Duodenal mucosa (tissue), 2 donors: ENCODE measurements around the gene DNAH2.

Experiments
- H3K27ac ChIP-seq: one replicate; pipeline ENCODE4 v1.7.0; 2013; ENCODE audit warnings: low read depth, low read length
- H3K27me3 ChIP-seq, 2 donors: one replicate each; pipeline ENCODE4 v1.7.0; 2013; ENCODE audit warnings: low read length in 2 of 2, control low read depth in 1 of 2; ENCODE audit not compliant: insufficient read depth in 2 of 2, control insufficient read depth in 1 of 2
- H3K36me3 ChIP-seq, 2 donors: one replicate each; pipeline ENCODE4 v1.7.0; 2013; ENCODE audit warnings: low read length in 2 of 2, control low read depth in 1 of 2; ENCODE audit not compliant: insufficient read depth in 2 of 2, control insufficient read depth in 1 of 2
- H3K4me1 ChIP-seq, 2 donors: one replicate each; pipeline ENCODE4 v1.7.0; 2013; ENCODE audit warnings: low read length in 2 of 2, control low read depth in 1 of 2; ENCODE audit not compliant: insufficient read depth in 2 of 2, control insufficient read depth in 1 of 2
- H3K4me3 ChIP-seq, 2 donors: one replicate each; pipeline ENCODE4 v1.7.0; 2013; ENCODE audit warnings: low read length in 2 of 2, low read depth in 1 of 2
- H3K9ac ChIP-seq, 2 donors: one replicate each; pipeline ENCODE4 v1.7.0; 2013; ENCODE audit warnings: low read length in 2 of 2, low read depth in 1 of 2
- H3K9me3 ChIP-seq, 2 donors: one replicate each; pipeline ENCODE4 v1.7.0; 2013; ENCODE audit warnings: low read length in 2 of 2, control low read depth in 1 of 2; ENCODE audit not compliant: control insufficient read depth in 1 of 2

Gene DNAH2

GRCh38 chr17:7711051-7711755 is 6.3 kb upstream of the DNAH2 start:
- Histone ChIP-seq H3K4me3 (no peak overlapping the region), H3K9ac (no peak overlapping the region), H3K4me1 (peaks cover under 1 to 1% of the 10 kb centered on the region in 2 donors), H3K27ac (no peak overlapping the region), H3K27me3 (peaks cover 48 to 53% of the 10 kb centered on the region in 2 donors), H3K36me3 (no peaks in the 10 kb centered on the region), H3K9me3 (no peaks in the 10 kb centered on the region)

- Histone ChIP-seq H3K4me3 (no peak overlapping the region), H3K36me3 (no peaks in the 10 kb centered on the region), H3K9me3 (no peaks in the 10 kb centered on the region), H3K27me3 (peaks cover 38 to 50% of the 10 kb centered on the region in 2 donors), H3K27ac (no peak overlapping the region), H3K4me1 (peaks cover 9 to 11% of the 10 kb centered on the region in 2 donors), H3K9ac (no peak overlapping the region)
Observed at GRCh38 chr17:7712111-7712771, 5.3 kb upstream of the DNAH2 start.

GRCh38 chr17:7713782-7714181 is 3.8 kb upstream of the DNAH2 start:
- Histone ChIP-seq H3K36me3 (no peaks in the 10 kb centered on the region), H3K4me1 (peaks cover 19 to 23% of the 10 kb centered on the region in 2 donors), H3K27me3 (peaks cover 36 to 45% of the 10 kb centered on the region in 2 donors), H3K27ac (no peak overlapping the region), H3K9me3 (no peaks in the 10 kb centered on the region), H3K4me3 (no peak overlapping the region), H3K9ac (no peak overlapping the region)

- H3K27ac ChIP-seq: no peak overlapping the region
- no peaks in the 10 kb centered on the region for H3K9me3 ChIP-seq
- H3K27me3 ChIP-seq: peaks cover 36 to 45% of the 10 kb centered on the region in 2 donors
- H3K9ac ChIP-seq: no peak overlapping the region
- no peaks in the 10 kb centered on the region for H3K36me3 ChIP-seq
- no peak overlapping the region for H3K4me3 ChIP-seq
- H3K4me1 ChIP-seq: peaks cover 19 to 23% of the 10 kb centered on the region in 2 donors
Observed at GRCh38 chr17:7714721-7715594, 2.6 kb upstream of the DNAH2 start.

- Histone ChIP-seq H3K4me3 (peak overlapping the region; percentile 65 to 68), H3K36me3 (no peaks in the 10 kb centered on the region), H3K27me3 (peaks cover 36 to 40% of the 10 kb centered on the region in 2 donors), H3K27ac (no peak overlapping the region), H3K9ac (no peak overlapping the region), H3K9me3 (no peaks in the 10 kb centered on the region), H3K4me1 (peaks cover 19 to 23% of the 10 kb centered on the region in 2 donors)
Observed at GRCh38 chr17:7715936-7716886, 1.3 kb upstream of the DNAH2 start.

- Histone ChIP-seq H3K4me3 (peak overlapping the region; percentile 65 to 68), H3K4me1 (peaks cover 19 to 23% of the 10 kb centered on the region in 2 donors), H3K9me3 (no peaks in the 10 kb centered on the region), H3K36me3 (no peaks in the 10 kb centered on the region), H3K27ac (no peak overlapping the region), H3K27me3 (peaks cover 22 to 24% of the 10 kb centered on the region in 2 donors), H3K9ac (no peak overlapping the region)
Observed at GRCh38 chr17:7717756-7718350, 309 bp downstream of the DNAH2 start.

- H3K9me3 ChIP-seq: no peaks in the 10 kb centered on the region
- peaks cover 12 to 24% of the 10 kb centered on the region in 2 donors for H3K27me3 ChIP-seq
- H3K27ac ChIP-seq: no peak overlapping the region
- H3K4me1 ChIP-seq: peaks cover 19 to 23% of the 10 kb centered on the region in 2 donors
- no peak overlapping the region for H3K9ac ChIP-seq
- H3K4me3 ChIP-seq: no peak overlapping the region
- H3K36me3 ChIP-seq: no peaks in the 10 kb centered on the region
Observed at GRCh38 chr17:7719661-7720060, 2.1 kb downstream of the DNAH2 start.

- Histone ChIP-seq H3K9me3 (no peaks in the 10 kb centered on the region), H3K36me3 (no peaks in the 10 kb centered on the region), H3K4me3 (no peak overlapping the region), H3K9ac (no peak overlapping the region), H3K27me3 (peaks cover 10 to 21% of the 10 kb centered on the region in 2 donors), H3K4me1 (peaks cover 19 to 23% of the 10 kb centered on the region in 2 donors), H3K27ac (no peak overlapping the region)
Observed at GRCh38 chr17:7720125-7720524, 2.6 kb downstream of the DNAH2 start.

- peaks cover 0 to 7% of the 10 kb centered on the region in 2 donors for H3K27me3 ChIP-seq
- H3K4me1 ChIP-seq: peaks cover 15 to 18% of the 10 kb centered on the region in 2 donors
- no peak overlapping the region for H3K4me3 ChIP-seq
Observed at GRCh38 chr17:7721612-7722011, 4.1 kb downstream of the DNAH2 start.

More at GRCh38 chr17:7721612-7722011, 4.1 kb downstream of the DNAH2 start:
- H3K9me3 ChIP-seq: no peaks in the 10 kb centered on the region
- no peaks in the 10 kb centered on the region for H3K36me3 ChIP-seq
- no peak overlapping the region for H3K27ac ChIP-seq
- no peak overlapping the region for H3K9ac ChIP-seq
